ENCODE data around the gene EVX2. TPM values are rescaled to one million over a fixed set of nuclear protein-coding genes. Genes with fewer than 3 reads are reported as not detected.
A peak's percentile ranks its signal among the peaks of the same experiment; 100 is the strongest.

The EVX2 gene
- total and polyA plus RNA-seq, 2 of the 13 experiments (the other 11 are each of a cell fraction or from before 2014, with no cell fraction given) = not detected

- TF ChIP-seq SAFB2 (CRISPR knock-in tag; IDR thresholded peaks at IDR 0.05; ENCODE audit: borderline replicate concordance, low read depth) (no peak), EZH2 (conservative IDR thresholded peaks at IDR 0.05; ENCODE audit: low read depth, low read length) (peak; percentile 87; the same call in 1 of the 2 replicates)
- Histone ChIP-seq H2AFZ (ENCODE audit: low read length) (no peak overlapping the region), H3K9me3 (ENCODE audit: low read length) (no peaks in the 10 kb centered on the region), H3K4me2 (ENCODE audit: low read depth, low read length) (no peak overlapping the region), H3K9ac (ENCODE audit: insufficient read depth, low read depth, low read length) (no peak overlapping the region), H3K79me2 (ENCODE audit: insufficient read depth, low read length) (no peaks in the 10 kb centered on the region), H3K4me3 (replicated peaks in 1 of 3; ENCODE audit: insufficient read depth in 1 of 3, low read depth in 2 of 3, low read length in 3 of 3) (no peak overlapping the region), H3K27ac (ENCODE audit: extremely low read length, insufficient read depth, low read length) (no peak overlapping the region), H3K27me3 (ENCODE audit: control insufficient read depth in 1 of 2, insufficient read depth in 2 of 2, low read length in 2 of 2) (peaks cover 18 to 93% of the 10 kb centered on the region in 2 experiments), H3K4me1 (ENCODE audit: insufficient read depth, low read length) (peaks cover 17% of the 10 kb centered on the region), H3K36me3 (replicated peaks in 1 of 2; ENCODE audit: control insufficient read depth in 1 of 2, insufficient read depth in 2 of 2, low read length in 2 of 2) (no peaks in the 10 kb centered on the region), H4K20me1 (ENCODE audit: insufficient read depth, low read length) (no peaks in the 10 kb centered on the region)
- in situ Hi-C loops (cut with HindIII; ENCODE audit: extremely low pct_ligation_motif_present, low pct_unique_long_range_greater_than_20kb) (no loop called here), intact Hi-C loops (cut with micrococcal nuclease; ENCODE audit: unreplicated experiment) (no loop called here)
- CTCF ChIA-PET (ENCODE audit: low intra/inter-chr PET ratio, low total read pairs) = no interaction called here
- POLR2A ChIA-PET = no interaction called here
- no peak for ATAC-seq
- WGBS (ENCODE audit: low lambda C conversion rate) = 31% methylated on average over 25 of the region's 31 CpGs
- FAIRE-seq = no peak
- no peak for DNase-seq (ENCODE audit: low spot score)
- no TSS peak for BruUV-seq (replicated peaks)
Observed at GRCh38 chr2:176091329-176092258, 7.8 kb upstream of the EVX2 start.

GRCh38 chr2:176090862-176091261 lies 7.1 kb upstream of the EVX2 start:
- no peak overlapping the region for H3K4me2 ChIP-seq (ENCODE audit: low read depth, low read length)
- no peak overlapping the region for H2AFZ ChIP-seq (ENCODE audit: low read length)
- H3K9me3 ChIP-seq (ENCODE audit: low read length) = no peaks in the 10 kb centered on the region
- H4K20me1 ChIP-seq (ENCODE audit: insufficient read depth, low read length) = no peaks in the 10 kb centered on the region
- peaks cover 18 to 94% of the 10 kb centered on the region in 2 experiments for H3K27me3 ChIP-seq (ENCODE audit: control insufficient read depth in 1 of 2, insufficient read depth in 2 of 2, low read length in 2 of 2)
- ChIA-PET CTCF (ENCODE audit: low intra/inter-chr PET ratio, low total read pairs) (no interaction called here), POLR2A (no interaction called here)
- H3K27ac ChIP-seq (ENCODE audit: extremely low read length, insufficient read depth, low read length) = no peak overlapping the region
- no peak overlapping the region for H3K4me3 ChIP-seq (replicated peaks in 1 of 3; ENCODE audit: insufficient read depth in 1 of 3, low read depth in 2 of 3, low read length in 3 of 3)
- FAIRE-seq (no peak), ATAC-seq (no peak), DNase-seq (ENCODE audit: low spot score) (no peak)
- WGBS (ENCODE audit: low lambda C conversion rate) = 7% methylated on average over 5 of the region's 5 CpGs
- intact Hi-C loops (cut with micrococcal nuclease; ENCODE audit: unreplicated experiment) = no loop called here
- no peaks in the 10 kb centered on the region for H3K79me2 ChIP-seq (ENCODE audit: insufficient read depth, low read length)
- BruUV-seq (replicated peaks) = no TSS peak
- H3K9ac ChIP-seq (ENCODE audit: insufficient read depth, low read depth, low read length) = no peak overlapping the region
- in situ Hi-C loops (cut with HindIII; ENCODE audit: extremely low pct_ligation_motif_present, low pct_unique_long_range_greater_than_20kb) = no loop called here
- peaks cover 21% of the 10 kb centered on the region for H3K4me1 ChIP-seq (ENCODE audit: insufficient read depth, low read length)
- no peaks in the 10 kb centered on the region for H3K36me3 ChIP-seq (replicated peaks in 1 of 2; ENCODE audit: control insufficient read depth in 1 of 2, insufficient read depth in 2 of 2, low read length in 2 of 2)
- TF ChIP-seq TMF1 (CRISPR knock-in tag; IDR thresholded peaks at IDR 0.05; ENCODE audit: low read depth) (no peak), ZFP36 (IDR thresholded peaks at IDR 0.05; ENCODE audit: borderline replicate concordance, low read depth, low read length, partially characterized antibody) (no peak), CHD2 (IDR thresholded peaks at IDR 0.05; ENCODE audit: low read depth, low read length) (no peak), ETV6 (CRISPR knock-in tag; conservative IDR thresholded peaks at IDR 0.05) (no peak), NR0B2 (CRISPR knock-in tag; IDR thresholded peaks at IDR 0.05) (no peak), ZNF280B (CRISPR knock-in tag; IDR thresholded peaks at IDR 0.05; ENCODE audit: borderline replicate concordance) (no peak), ZNF101 (CRISPR knock-in tag; IDR thresholded peaks at IDR 0.05; ENCODE audit: borderline replicate concordance, low read depth) (no peak), GABPA (IDR thresholded peaks at IDR 0.05; ENCODE audit: low read depth, low read length) (no peak), GABPA (CRISPR knock-in tag; IDR thresholded peaks at IDR 0.05; ENCODE audit: low read depth) (no peak), MYNN (CRISPR knock-in tag; IDR thresholded peaks at IDR 0.05; ENCODE audit: low read depth) (no peak), UBTF (CRISPR knock-in tag; IDR thresholded peaks at IDR 0.05) (no peak)

Measured in HepG2 (cell line).